ENCODE data around the gene FBXO15. TPM values are rescaled to one million over a fixed set of nuclear protein-coding genes. Genes with fewer than 3 reads are reported as not detected.

The FBXO15 gene
- total RNA-seq, 1 experiment from 2014 or later, result 0.39 TPM

DNA sequence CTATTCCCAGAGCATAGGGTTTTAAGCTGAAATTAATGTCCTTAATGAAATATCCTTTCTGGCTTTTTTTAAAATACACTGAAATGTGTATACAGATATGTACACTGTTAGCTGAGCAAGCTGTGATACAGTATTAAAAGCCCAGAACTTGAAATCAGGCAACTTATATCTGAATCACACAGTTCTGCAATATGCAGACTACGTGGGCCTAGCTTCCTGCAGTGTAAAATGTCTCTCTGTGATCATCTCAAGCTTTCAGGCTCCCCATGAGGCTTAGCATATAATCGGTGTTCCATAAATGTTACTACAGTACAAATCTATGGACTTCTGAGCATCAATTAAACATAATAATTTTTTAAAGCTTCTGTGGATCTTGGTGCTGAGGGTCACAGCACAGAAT, 8.2 kb downstream of the FBXO15 start:
- Histone ChIP-seq H4K5ac (ENCODE audit: insufficient read length, low read depth, low read length) (no peak overlapping the region), H3K18ac (ENCODE audit: insufficient read length, low read depth, low read length) (no peak overlapping the region), H2BK12ac (ENCODE audit: insufficient read length, low read depth, low read length) (no peak overlapping the region), H3K27me3 (ENCODE audit: insufficient read depth, low read length) (no peaks in the 10 kb centered on the region), H3K9me3 (ENCODE audit: control insufficient read depth, low read depth, low read length) (no peaks in the 10 kb centered on the region), H3K23ac (ENCODE audit: insufficient read length, low read depth, low read length) (no peak overlapping the region), H3K56ac (ENCODE audit: insufficient read length, low read depth, low read length) (no peak overlapping the region), H3K79me2 (ENCODE audit: insufficient read depth, low read length) (no peaks in the 10 kb centered on the region), H2BK120ac (ENCODE audit: low read depth, low read length, poor library complexity, severe bottlenecking) (no peak overlapping the region), H4K8ac (replicated peaks; ENCODE audit: insufficient read length, low read depth, low read length) (no peak overlapping the region), H3K23me2 (ENCODE audit: insufficient read length, low read depth, low read length, poor library complexity, severe bottlenecking) (no peaks in the 10 kb centered on the region), H2BK20ac (ENCODE audit: low read depth, low read length, poor library complexity, severe bottlenecking) (no peak overlapping the region), H3K4me1 (ENCODE audit: insufficient read depth, low read length) (0 out of 2 replicates have a peak, but pooled peaks cover 3% of the 10 kb centered on the region), H3K4me2 (ENCODE audit: insufficient read depth, insufficient read length, low read length) (no peak overlapping the region), H3K9ac (ENCODE audit: extremely low read depth, insufficient read length, low read length) (no peak overlapping the region), H2AFZ (ENCODE audit: low read length) (no peak overlapping the region), H2AK5ac (ENCODE audit: insufficient read length, low read length) (no peak overlapping the region), H3T11ph (ENCODE audit: low read length) (no peak overlapping the region), H3K79me1 (ENCODE audit: insufficient read depth, low read depth, low read length, poor library complexity, severe bottlenecking) (no peaks in the 10 kb centered on the region), H3K4ac (ENCODE audit: low read depth, low read length) (no peak overlapping the region), H3K27ac (ENCODE audit: insufficient read length, low read depth, low read length) (no peak overlapping the region), H4K20me1 (ENCODE audit: control insufficient read depth, insufficient read depth, insufficient read length) (no peaks in the 10 kb centered on the region), H2BK15ac (ENCODE audit: low read depth, low read length) (no peak overlapping the region), H4K91ac (ENCODE audit: insufficient read length, low read depth, low read length) (no peak overlapping the region), H2BK5ac (ENCODE audit: insufficient read length, low read length) (no peak overlapping the region), H3K14ac (ENCODE audit: insufficient read depth, low read length) (no peak overlapping the region)
- Mint-ChIP-seq H3K4me3 (no peak overlapping the region), H3K27ac (no peak overlapping the region), H3K4me1 (peaks cover 6 to 14% of the 10 kb centered on the region in 2 experiments; a peak in 3 of 4 replicates), H3K36me3 (ENCODE audit: insufficient read depth in 1 of 3, low read depth in 3 of 3) (no peaks in the 10 kb centered on the region; a peak in 1 of 7 replicates), H3K27me3 (ENCODE audit: low read depth) (peaks cover 10% of the 10 kb centered on the region), H3K9me3 (no peaks in the 10 kb centered on the region)
- no CpG with 5 or more reads among the region's 2 CpGs for WGBS (ENCODE audit: extremely low coverage, insufficient read length, low lambda C conversion rate)
- TF ChIP-seq, protein P1, sequence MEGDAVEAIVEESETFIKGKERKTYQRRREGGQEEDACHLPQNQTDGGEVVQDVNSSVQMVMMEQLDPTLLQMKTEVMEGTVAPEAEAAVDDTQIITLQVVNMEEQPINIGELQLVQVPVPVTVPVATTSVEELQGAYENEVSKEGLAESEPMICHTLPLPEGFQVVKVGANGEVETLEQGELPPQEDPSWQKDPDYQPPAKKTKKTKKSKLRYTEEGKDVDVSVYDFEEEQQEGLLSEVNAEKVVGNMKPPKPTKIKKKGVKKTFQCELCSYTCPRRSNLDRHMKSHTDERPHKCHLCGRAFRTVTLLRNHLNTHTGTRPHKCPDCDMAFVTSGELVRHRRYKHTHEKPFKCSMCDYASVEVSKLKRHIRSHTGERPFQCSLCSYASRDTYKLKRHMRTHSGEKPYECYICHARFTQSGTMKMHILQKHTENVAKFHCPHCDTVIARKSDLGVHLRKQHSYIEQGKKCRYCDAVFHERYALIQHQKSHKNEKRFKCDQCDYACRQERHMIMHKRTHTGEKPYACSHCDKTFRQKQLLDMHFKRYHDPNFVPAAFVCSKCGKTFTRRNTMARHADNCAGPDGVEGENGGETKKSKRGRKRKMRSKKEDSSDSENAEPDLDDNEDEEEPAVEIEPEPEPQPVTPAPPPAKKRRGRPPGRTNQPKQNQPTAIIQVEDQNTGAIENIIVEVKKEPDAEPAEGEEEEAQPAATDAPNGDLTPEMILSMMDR (conservative IDR thresholded peaks at IDR 0.05), result no peak
- no peak for DNase-seq

Measured in H9 (cell line).